ENCODE data around the gene HOMER2. TPM values are rescaled to one million over a fixed set of nuclear protein-coding genes. Genes with fewer than 3 reads are reported as not detected.

Gene HOMER2
- total and polyA plus RNA-seq, 2 of the 4 experiments (the other 2 are of a cell fraction) = 0.54 to 0.79 TPM

DNA sequence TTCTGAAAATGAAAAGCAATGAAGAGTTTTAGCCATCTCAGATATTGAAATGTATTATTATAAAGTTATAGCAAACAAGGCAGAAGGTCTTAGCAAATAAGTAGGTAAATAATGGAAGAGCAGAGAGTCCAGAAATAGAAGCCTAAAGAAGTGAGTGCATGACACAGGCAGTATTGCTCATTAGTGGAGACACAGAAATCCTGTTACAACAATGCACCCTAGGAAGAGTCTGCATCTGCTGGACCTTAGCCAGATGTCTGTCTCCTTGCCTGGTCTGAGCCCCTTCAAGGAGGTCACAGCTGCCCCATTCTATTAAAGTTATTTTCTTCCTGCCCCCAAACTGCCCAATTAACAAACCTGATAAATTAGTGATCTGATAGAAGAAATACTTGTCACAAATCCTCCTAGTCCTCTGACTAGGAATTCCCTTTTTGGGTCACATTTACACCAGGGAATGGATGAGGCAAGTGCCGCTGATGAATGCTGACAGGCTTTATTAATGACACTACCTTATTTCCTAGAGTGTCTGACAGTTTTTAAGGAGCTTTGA, 51.9 kb downstream of the HOMER2 start:
- Histone ChIP-seq H3K56ac (ENCODE audit: extremely low read depth, insufficient read depth, low read length) (no peak overlapping the region), H3K18ac (ENCODE audit: low read depth, low read length) (no peak overlapping the region), H2AK5ac (ENCODE audit: low read depth, low read length) (no peak overlapping the region), H3K4me3 (ENCODE audit: insufficient read depth, low read depth, low read length) (no peak overlapping the region), H3K36me3 (ENCODE audit: control insufficient read depth, insufficient read depth, low read length) (no peaks in the 10 kb centered on the region), H2AK9ac (replicated peaks; ENCODE audit: low read depth, low read length, poor library complexity) (no peak overlapping the region), H2BK15ac (ENCODE audit: low read depth, low read length) (no peak overlapping the region), H3K4me1 (ENCODE audit: control insufficient read depth, insufficient read depth, low read length) (no peaks in the 10 kb centered on the region), H3K27me3 (ENCODE audit: control insufficient read depth, insufficient read depth, low read length) (peaks cover 15% of the 10 kb centered on the region), H3K4me2 (ENCODE audit: low read depth, low read length) (no peak overlapping the region), H2BK120ac (ENCODE audit: low read depth, low read length) (no peak overlapping the region), H3K14ac (replicated peaks; ENCODE audit: low read depth, low read length) (no peak overlapping the region), H3K4ac (ENCODE audit: low read depth, low read length) (no peak overlapping the region), H4K8ac (ENCODE audit: low read depth in 2 of 2, low read length in 2 of 2) (no peak overlapping the region), H2BK5ac (ENCODE audit: low read depth, low read length, poor library complexity, severe bottlenecking) (no peak overlapping the region), H4K91ac (ENCODE audit: insufficient read depth, low read depth, low read length) (no peak overlapping the region), H2AFZ (replicated peaks; ENCODE audit: low read length, poor library complexity) (no peak overlapping the region), H3K9ac (ENCODE audit: low read depth, low read length) (no peak overlapping the region), H4K5ac (ENCODE audit: low read depth, low read length) (no peak overlapping the region), H4K20me1 (ENCODE audit: insufficient read depth, low read length) (no peaks in the 10 kb centered on the region), H3K27ac (ENCODE audit: insufficient read depth, low read length) (no peak overlapping the region), H3K23ac (ENCODE audit: low read depth, low read length) (no peak overlapping the region), H3K9me1 (ENCODE audit: insufficient read depth, low read length) (no peaks in the 10 kb centered on the region), H3K9me3 (ENCODE audit: control insufficient read depth, insufficient read depth, low read length) (no peaks in the 10 kb centered on the region), H3K79me1 (ENCODE audit: low read depth in 1 of 2, low read length in 2 of 2) (no peaks in the 10 kb centered on the region), H2BK20ac (ENCODE audit: low read depth, low read length) (no peak overlapping the region)
- no peak for DNase-seq
- no peak for ATAC-seq (ENCODE audit: low read depth)
- WGBS, 2 experiments (ENCODE audit: extremely low coverage in 2 of 2, insufficient read length in 1 of 2) = no CpG with 5 or more reads among the region's 1 CpG
- dilution Hi-C loops (cut with HindIII; ENCODE audit: low sequenced_read_pairs, unreplicated experiment) (no loop called here), intact Hi-C loops (cut with micrococcal nuclease) (no loop called here), in situ Hi-C loops (cut with MboI; ENCODE audit: low sequenced_read_pairs) (no loop called here)
- BruUV-seq (replicated peaks) = no TSS peak
- TF ChIP-seq NFE2L2 (IDR thresholded peaks at IDR 0.05; ENCODE audit: low read depth, low read length) (no peak), POLR2A (IDR thresholded peaks at IDR 0.05; ENCODE audit: low read depth, low read length) (no peak), MXI1 (IDR thresholded peaks at IDR 0.05; ENCODE audit: borderline replicate concordance, low read depth, low read length) (no peak), BHLHE40 (IDR thresholded peaks at IDR 0.05; ENCODE audit: low read depth, low read length) (no peak), RFX5 (IDR thresholded peaks at IDR 0.05; ENCODE audit: low read depth, low read length) (no peak), FOS (IDR thresholded peaks at IDR 0.05; ENCODE audit: low read depth, low read length) (no peak), SMC3 (IDR thresholded peaks at IDR 0.05; ENCODE audit: low read depth, low read length) (no peak), CHD1 (IDR thresholded peaks at IDR 0.05; ENCODE audit: low read depth, low read length) (no peak), MAFK (IDR thresholded peaks at IDR 0.05; ENCODE audit: low read depth, low read length) (no peak), RCOR1 (IDR thresholded peaks at IDR 0.05; ENCODE audit: insufficient replicate concordance, low read length) (no peak), MAZ (IDR thresholded peaks at IDR 0.05; ENCODE audit: borderline replicate concordance, low read depth, low read length) (no peak)
- TF ChIP-seq, protein P1, sequence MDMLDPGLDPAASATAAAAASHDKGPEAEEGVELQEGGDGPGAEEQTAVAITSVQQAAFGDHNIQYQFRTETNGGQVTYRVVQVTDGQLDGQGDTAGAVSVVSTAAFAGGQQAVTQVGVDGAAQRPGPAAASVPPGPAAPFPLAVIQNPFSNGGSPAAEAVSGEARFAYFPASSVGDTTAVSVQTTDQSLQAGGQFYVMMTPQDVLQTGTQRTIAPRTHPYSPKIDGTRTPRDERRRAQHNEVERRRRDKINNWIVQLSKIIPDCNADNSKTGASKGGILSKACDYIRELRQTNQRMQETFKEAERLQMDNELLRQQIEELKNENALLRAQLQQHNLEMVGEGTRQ (IDR thresholded peaks at IDR 0.05; ENCODE audit: low read depth, low read length) = no peak
- TF ChIP-seq, protein P2, sequence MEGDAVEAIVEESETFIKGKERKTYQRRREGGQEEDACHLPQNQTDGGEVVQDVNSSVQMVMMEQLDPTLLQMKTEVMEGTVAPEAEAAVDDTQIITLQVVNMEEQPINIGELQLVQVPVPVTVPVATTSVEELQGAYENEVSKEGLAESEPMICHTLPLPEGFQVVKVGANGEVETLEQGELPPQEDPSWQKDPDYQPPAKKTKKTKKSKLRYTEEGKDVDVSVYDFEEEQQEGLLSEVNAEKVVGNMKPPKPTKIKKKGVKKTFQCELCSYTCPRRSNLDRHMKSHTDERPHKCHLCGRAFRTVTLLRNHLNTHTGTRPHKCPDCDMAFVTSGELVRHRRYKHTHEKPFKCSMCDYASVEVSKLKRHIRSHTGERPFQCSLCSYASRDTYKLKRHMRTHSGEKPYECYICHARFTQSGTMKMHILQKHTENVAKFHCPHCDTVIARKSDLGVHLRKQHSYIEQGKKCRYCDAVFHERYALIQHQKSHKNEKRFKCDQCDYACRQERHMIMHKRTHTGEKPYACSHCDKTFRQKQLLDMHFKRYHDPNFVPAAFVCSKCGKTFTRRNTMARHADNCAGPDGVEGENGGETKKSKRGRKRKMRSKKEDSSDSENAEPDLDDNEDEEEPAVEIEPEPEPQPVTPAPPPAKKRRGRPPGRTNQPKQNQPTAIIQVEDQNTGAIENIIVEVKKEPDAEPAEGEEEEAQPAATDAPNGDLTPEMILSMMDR (conservative IDR thresholded peaks at IDR 0.05; ENCODE audit: low read depth, low read length) = no peak
- ChIA-PET POLR2A (ENCODE audit: unreplicated experiment) (no interaction called here), CTCF (no interaction called here)
